NOMO-1 treated with dmso at 0.1 percent for 144 hours (cell line): ENCODE measurements around the gene TPR.

Experiments
- DNase-seq: peaks from one replicate; lab custom pipeline; 2025; ENCODE audit not compliant: unreplicated experiment; lab: John Stamatoyannopoulos, UW

Gene TPR

DNA sequence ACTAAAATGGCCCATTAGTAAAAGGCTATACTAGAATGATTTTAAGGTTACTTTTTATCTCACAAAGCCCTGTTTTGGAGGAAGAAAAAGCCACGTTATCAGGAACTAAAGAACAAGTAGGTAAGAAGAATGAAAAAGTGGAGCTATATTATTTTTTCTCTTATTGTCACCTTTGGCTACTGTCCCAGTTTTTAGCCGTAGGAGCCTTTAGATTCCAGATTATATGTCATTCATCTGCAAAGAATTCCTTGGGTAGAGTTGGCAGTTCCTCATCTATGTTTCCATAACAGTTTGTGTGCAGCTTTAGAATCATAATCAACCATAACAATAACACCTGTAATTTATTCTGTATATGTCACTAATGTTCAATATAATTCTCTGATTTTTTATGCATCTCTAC, 83.8 kb downstream of the TPR start:
- no peak for DNase-seq

DNA sequence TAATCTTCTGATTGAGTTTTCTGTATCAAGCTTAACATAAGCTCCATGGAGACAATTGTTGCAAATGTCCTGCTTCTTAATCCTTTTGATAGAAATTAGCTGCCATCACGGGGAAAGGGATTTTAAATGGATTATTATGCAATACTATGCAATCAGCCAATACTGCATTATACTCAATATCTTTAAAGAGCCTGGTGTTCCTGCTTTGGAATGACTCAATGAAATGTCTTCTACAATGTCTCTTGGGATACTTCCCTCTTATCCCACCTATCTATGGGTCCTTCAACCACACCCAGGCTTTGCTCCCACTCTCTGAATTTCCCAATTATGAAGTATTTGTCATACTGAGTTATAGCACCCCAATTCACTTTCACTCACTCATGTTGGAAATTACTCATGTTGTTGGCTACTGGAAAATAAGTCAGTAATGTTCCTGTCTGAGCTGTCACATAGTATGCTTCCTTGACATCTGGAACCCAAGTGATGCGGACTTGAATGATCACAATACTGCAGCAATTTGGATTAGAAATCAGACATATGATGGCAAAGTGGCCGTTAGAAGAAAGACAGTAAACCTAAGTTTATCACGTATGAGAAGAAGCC, 85.0 kb downstream of the TPR start:
- no peak for DNase-seq

DNA sequence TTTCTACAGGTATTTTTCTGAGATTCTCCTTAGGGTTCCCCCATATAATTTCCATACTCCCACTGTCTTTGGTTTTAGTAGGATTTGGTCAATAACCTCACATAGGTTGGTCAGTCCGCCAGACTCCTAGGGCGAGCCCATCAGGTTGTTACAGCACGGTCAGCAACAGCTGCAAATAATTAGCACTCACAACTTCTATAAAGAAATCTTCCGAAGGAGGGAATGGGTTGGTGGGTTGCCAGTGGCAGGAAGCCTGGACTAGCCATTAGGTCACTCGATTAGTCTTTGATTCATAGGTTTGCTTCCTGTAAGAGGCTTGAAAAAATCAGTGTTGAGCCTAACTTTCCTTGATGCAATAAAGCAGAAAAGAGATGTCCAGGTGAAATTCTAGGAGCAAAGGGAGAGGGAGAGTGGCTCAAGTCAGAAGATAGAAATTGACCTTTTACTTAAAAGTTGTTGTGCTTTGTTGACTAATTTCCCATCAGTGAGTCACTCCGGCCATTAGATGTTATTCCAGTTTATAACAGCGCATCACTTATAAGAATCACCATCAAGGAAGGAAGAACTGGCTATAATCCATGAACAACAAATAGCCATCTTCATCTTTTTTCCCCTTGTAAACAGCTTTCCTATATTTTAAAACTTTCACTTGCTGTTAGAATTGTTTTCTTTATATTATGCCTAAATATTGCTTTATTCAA, 88.3 kb downstream of the TPR start:
- no peak for DNase-seq

DNA sequence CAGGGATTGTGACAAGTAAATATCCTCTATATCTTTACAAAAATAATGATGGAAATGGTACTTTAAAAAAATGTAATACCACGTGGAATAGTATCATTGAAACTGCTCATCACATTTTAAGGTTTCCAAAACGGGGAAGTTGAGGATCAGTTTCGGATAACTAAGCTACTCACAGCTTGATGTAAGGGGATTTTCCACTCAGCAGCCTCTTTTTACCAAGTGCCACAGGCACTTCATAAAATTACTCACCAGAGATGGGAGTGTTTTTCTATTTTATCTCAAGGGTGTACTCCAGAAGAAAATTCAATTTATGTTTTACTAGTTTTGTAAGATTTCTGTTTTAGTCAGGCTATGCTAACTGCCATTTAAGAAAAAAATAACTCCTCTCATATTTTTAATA, 91.7 kb downstream of the TPR start:
- no peak for DNase-seq

DNA sequence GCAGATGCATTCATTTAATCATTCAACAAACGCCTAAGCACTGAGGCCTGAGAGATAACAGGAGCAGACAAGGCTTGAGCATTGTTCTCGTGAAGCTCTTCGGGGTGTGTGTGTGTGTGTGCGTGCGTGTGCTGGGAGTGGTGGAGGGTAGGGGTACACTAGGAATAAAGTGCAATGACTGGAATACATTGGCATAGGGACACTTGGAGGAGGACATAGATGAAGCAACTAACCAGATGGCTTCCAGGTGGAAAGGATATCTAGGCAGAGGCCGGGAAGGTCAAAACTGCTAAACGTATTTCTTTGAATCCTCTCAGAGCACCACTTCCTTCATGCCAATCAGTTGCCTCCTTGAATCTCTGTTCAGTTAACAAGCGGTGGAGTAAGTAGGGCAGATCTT, 92.6 kb downstream of the TPR start:
- no peak for DNase-seq

DNA sequence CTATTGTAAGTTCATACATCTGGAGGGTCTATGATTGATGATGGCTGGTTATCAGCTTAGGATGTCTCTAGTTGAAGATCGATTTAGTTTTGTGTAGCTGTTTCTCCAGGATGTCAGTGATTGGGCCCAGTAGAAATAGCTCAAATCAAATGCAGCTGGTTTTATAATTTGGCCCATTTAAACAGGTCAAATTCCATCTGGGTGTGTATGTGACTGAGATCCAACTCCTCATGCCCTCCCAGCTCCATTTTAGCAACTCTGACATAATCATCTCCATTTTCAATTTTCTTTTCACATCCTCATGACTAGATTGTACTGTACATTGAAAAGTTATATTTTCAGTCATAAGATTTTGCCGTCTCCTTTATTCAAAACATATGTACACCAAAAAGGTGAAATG, 99.2 kb downstream of the TPR start:
- no peak for DNase-seq

DNA sequence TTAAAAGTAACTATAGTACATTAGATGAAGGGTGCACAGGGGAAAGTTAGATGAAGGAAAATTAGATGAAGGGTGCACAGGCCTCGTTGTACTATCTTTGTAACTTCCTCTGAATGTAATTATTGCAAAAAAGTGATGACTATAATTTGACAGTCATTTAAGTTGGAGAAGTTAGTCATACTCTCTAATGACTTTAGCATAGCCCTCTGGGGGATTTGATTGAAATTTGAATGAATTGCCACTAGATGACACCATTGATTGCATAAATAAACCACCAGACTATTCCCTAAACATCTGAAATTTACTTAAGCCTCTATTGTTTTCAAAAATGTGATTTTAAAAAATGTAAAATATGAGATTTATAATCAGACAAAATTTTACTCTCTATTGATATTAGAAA, 102.6 kb downstream of the TPR start:
- DNase-seq: peak; percentile 2

DNA sequence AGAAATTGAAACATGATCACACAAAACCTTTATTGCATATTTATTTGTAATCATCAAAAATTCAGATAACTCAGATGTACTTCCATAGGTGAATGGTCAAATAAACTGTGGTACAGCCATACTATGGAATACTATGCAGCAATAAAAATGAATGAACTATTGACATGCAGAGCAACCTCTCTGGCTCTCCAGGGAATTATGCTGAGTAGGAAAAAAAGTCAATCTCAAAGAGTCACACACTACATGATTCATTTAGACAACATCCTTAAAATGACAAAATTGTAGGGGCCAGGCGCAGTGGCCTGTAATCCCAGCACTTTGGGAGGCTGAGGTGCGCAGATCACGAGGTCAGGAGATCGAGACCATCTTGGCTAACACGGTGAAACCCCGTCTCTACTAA, 104.0 kb downstream of the TPR start:
- no peak for DNase-seq
